Esophagus muscularis mucosa (tissue), 3 donors: ENCODE results near the gene ZSCAN21.

Experiments
- CTCF ChIP-seq, 3 experiments: fragments of 200-600 bp in 2 of 3; fragments of 450-650 bp in 1 of 3; sonication (generic) in 2 of 3; IDR thresholded peaks; one replicate each; pipeline ENCODE4 v1.5.1; 2017 to 2019; ENCODE audit warnings: antibody characterized with exemption in 3 of 3, mild to moderate bottlenecking in 2 of 3, moderate library complexity in 1 of 3
- POLR2A ChIP-seq: fragments of 450-650 bp; IDR thresholded peaks from one replicate; pipeline ENCODE4 v1.6.1; 2017; ENCODE audit warnings: antibody characterized with exemption, moderate library complexity, mild to moderate bottlenecking, low read depth

- no peak for TF ChIP-seq POLR2A
- no peak for TF ChIP-seq CTCF (IDR thresholded peaks at IDR 0.05)
Measured at GRCh38 chr7:100065452-100066186, 16.0 kb downstream of the ZSCAN21 start.
